Thyroid gland (tissue), 4 donors: ENCODE data around the gene CLCC1.

Experiments used
- CTCF ChIP-seq, 6 experiments: fragments of 200-600 bp in 3 of 6; fragments of 450-650 bp in 3 of 6; sonication (generic) in 3 of 6; IDR thresholded peaks; one replicate each; pipeline ENCODE4 v1.5.1; 2016 to 2019; ENCODE audit warnings: antibody characterized with exemption in 6 of 6, mild to moderate bottlenecking in 2 of 6, inconsistent platforms in 1 of 6, moderate library complexity in 1 of 6
- POLR2A ChIP-seq, 2 donors: fragments of 450-650 bp; IDR thresholded peaks; one replicate each; pipeline ENCODE4 v1.6.1; 2017; ENCODE audit warnings: antibody characterized with exemption in 2 of 2, mild to moderate bottlenecking in 2 of 2, moderate library complexity in 1 of 2

DNA sequence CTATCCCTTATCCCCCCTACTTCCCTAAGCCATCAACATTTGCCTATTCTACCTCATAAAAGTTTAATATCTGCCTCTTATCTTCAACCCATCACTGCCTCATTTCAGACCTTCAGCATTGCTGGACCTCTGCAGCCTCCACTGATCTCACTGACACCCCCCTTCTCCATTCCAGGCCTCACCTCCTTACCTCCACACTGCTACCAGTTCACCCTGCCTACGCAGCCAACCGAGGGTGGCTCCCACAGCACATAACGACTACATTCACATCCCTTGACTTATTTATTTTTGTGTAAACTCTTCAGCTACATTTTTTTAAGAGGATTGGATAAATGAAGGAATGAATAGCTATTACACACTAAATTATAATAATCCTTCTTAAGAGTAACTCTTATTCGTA is 14.2 kb downstream of the CLCC1 start:
- TF ChIP-seq CTCF (IDR thresholded peaks at IDR 0.05) (no peak), POLR2A (IDR thresholded peaks at IDR 0.05) (no peak)
